DMS153 treated with DMSO at 0.1 percent for 48 hours (cell line): ENCODE data around the gene DNMT3L.
"Not testable (repeated sequence)": the region's sequence is repeated elsewhere in the genome, so short reads cannot be mapped to it uniquely, and the experiment has no call there.

Experiments used
- DNase-seq: peaks from one replicate; lab custom pipeline; 2025; ENCODE audit not compliant: unreplicated experiment; lab: John Stamatoyannopoulos, UW

DNMT3L gene

DNA sequence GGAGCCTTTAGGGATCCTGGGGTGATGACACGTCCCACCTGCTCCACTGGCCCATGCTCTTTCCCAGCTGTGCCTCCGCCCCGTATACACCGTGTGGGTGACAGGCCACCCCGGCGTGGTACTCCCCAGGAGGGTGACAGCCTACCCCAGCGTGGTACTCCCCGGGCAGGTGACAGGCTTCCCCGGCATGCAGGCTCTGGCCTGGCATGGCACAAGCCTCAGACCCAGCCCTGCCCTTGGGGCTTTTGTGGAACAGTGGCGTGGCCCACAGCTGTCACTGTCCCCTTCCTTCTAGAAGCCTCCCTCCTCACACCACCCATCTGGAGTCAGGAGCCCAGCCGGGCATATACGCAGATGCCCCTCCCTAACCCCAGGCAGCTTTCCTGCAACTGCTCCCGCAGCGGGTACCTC, 33.5 kb upstream of the DNMT3L start:
- no peak for DNase-seq

DNA sequence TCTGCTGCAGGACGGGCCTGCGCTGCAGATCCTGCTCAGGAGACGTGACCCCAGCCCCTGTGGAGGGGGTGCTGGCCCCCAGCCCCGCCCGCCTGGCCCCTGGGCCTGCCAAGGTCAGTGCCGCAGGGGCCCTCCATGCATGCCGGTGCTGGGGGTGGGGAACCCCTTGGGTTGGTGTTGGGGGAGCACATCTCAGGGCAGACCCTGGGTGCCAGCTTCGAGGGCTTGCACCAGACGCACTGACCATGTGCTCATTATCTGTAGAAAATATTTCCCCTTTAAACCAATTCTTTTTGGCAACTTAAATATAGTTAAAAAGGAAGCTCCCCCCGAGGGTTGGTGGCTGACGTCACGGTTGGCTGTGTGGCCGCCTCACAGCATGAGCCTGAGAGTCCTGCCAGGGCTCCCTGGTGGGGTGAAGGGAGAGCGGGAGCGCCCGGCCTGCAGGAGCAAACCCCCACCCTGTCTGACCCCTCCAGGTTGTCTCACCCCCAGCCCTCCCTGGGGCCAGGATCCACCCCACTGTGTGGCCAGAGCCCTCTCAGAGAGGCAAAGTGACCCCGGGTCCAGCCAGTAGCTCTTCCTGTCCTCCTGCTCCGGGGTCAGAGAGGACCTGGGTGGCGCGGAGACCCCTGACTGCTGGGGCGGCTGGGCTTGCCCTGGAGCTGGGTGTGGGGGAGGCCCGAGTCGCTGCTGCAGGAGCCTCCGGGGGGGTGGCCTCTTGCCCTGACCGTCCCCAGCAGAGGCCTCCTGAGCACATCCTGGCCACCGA, 32.9 kb upstream of the DNMT3L start:
- no peak for DNase-seq

DNA sequence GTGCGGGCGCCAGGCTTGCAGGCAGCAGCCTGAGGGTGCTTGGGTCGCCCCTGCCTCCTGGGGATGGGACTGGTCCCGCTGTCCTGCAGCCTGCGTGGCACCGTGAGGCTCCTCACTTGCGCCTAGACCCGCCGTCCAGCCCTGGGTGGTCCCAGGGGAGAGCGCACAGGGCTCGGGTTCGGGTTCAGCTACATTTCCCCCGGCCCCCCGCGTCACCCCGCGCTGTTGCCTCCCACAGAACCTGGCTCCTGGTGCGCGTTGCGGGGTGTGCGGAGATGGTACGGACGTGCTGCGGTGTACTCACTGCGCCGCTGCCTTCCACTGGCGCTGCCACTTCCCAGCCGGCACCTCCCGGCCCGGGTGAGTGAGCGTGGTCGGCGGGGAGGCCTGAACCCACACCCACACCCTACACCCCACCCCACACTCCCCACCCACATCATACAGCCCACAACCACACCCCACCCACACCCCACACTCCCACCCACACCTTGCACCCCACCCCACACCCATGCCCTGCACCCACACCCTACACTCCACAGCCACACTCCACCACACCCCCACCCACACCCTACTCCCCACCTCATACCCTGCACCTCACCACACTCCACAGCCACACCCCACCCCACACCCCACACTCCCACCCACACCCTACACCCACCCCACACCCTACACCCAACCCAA, 32.0 kb upstream of the DNMT3L start:
- no peak for DNase-seq

DNA sequence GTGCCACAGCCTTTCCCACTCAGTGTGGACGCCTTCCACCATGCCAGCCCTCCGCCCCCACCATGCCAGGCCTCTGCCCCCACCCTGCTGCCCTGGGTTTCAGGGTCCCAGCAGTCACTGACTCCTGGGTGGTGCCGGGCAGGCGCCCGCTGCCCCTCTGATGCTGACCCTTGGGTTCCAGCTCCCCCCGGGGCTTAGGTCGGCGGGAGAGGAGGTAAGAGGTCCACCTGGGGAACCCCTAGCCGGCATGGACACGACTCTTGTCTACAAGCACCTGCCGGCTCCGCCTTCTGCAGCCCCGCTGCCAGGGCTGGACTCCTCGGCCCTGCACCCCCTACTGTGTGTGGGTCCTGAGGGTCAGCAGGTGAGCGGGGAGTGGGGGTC, 31.1 kb upstream of the DNMT3L start:
- DNase-seq, result no peak

DNA sequence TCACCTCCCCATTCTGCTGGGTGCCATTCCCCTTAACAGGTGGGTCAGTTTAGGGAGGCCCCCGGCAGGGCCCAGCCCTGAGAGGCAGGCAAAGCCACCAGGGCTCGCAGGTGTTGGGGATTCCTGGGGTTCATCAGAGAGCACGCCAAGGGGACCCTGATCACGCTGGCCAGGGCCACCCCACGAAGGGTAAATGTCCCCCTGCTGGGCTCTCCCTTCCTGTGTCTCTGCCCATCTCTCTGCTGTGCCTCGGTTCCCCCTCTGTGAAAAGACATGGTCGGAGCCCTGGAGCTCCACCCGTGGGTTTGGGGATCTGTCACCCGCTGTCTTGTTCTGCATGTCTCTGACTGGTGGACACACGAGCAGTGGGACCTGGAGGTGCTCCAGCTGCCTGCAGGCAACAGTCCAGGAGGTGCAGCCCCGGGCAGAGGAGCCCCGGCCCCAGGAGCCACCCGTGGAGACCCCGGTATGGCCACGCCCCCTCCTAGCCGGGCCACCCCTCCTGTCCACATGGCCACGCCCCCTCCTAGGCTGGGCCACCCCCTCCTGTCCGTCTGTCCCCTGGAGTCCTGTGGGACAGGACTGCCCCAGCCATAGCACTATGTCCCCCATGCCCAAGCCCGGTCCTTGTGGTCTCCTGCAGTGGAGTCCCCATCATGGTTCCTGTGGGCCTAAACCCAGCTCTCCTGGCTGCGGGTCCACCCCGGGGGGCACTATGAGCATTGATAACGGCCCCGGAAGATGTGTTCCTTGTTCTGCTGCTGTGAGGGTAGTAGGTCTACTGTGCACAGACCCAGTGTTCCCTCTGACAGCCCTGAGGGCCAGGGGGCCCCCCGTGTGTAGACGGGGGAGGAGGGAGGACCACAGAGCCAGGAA, 30.5 kb upstream of the DNMT3L start:
- DNase-seq, result no peak

DNA sequence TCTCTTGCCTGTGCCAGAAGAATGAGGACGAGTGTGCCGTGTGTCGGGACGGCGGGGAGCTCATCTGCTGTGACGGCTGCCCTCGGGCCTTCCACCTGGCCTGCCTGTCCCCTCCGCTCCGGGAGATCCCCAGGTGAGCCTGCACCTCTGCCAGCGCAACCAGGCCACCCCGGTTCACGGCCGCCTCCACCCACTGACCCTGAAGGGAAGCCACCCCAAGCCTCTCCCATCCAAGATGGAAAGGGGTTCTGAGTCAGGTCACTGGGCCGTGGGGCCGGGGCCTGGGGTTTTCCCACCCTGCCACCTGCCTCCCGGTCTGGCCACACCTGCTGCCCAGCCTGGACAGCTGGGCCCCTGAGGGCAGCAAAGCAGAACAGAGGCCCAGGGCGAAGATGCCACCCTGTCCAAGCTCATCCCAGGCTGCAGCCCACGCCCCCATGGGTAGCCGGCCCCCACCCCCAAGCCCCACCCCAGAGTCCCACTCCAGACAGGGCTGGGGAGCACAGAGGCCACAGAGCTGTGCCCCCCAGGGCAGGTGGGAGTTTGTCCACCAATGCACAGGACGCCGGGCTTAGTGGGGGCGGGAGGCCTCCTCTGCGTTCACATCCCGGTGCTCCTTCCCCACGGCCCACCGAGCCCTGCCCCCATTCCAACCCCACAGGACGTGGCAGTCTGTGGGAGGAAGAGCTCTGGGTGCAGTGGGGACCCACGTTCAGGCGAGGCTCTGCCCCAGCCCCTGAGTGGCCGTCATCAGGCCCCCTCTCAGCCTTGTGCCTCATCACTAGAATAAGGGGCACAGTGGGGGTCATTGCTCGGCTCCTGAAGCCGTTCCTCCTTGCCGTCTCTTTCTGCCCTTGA, 29.6 kb upstream of the DNMT3L start:
- DNase-seq, result no peak

DNA sequence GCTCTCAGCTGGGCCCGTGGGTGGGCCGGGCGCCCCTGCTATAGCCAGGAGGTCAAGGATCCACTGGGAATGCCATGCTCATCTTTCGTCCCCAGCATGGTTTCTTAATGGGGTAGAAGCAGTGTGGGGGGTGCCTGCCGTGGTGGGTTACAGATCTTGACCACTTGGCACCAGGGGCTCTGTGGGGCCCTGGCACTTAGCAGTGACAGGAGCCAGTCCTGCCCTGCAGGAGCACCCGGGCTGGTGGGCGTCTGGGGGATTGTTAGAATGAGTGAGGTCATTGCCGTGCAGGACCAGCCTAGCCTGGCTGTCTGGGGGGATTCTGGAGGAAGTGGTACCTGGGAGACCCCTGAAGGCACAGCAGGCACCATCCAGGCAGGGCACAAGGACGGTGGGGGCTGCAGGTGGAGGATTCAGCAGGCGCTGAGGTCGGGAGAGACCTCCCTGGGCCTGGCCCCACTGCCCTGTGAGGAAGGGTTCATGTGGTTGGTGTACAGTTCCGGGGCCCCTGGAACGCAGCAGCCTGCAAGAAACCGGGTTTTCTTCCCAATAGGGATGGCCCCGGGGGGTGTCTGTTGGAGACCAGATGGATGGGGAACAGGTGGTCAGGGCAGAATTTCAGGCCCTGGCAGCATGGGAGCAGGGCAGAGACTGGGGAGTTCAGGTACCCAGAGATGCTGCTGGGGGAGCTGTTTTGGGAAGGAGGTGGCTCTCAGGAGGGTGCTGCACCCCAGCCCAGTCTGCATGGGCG, 28.8 kb upstream of the DNMT3L start:
- no peak for DNase-seq

DNA sequence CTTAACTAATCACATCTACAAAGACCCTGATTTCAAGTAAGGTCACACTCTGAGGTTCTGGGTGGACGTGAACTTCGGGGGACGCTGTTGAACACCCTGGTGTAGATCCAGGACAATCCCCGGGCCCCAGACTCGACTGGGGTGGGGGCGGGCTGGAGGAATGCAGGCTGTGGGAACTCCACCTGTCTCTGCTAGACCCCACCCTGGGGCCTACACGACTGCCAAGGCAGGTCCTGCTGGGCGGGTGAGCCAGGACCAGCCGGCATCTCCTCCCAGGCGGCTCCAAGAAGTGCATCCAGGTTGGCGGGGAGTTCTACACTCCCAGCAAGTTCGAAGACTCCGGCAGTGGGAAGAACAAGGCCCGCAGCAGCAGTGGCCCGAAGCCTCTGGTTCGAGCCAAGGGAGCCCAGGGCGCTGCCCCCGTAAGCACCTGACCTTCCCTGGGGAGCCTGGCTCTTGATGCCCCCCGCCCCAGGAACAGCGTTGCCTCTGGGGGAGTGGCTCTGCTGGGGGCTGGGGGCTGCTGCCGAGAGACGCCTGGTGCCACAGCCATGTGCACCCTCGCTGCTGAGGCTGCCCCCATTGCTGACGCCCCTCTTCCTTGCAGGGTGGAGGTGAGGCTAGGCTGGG, 27.8 kb upstream of the DNMT3L start:
- DNase-seq, result no peak

DNA sequence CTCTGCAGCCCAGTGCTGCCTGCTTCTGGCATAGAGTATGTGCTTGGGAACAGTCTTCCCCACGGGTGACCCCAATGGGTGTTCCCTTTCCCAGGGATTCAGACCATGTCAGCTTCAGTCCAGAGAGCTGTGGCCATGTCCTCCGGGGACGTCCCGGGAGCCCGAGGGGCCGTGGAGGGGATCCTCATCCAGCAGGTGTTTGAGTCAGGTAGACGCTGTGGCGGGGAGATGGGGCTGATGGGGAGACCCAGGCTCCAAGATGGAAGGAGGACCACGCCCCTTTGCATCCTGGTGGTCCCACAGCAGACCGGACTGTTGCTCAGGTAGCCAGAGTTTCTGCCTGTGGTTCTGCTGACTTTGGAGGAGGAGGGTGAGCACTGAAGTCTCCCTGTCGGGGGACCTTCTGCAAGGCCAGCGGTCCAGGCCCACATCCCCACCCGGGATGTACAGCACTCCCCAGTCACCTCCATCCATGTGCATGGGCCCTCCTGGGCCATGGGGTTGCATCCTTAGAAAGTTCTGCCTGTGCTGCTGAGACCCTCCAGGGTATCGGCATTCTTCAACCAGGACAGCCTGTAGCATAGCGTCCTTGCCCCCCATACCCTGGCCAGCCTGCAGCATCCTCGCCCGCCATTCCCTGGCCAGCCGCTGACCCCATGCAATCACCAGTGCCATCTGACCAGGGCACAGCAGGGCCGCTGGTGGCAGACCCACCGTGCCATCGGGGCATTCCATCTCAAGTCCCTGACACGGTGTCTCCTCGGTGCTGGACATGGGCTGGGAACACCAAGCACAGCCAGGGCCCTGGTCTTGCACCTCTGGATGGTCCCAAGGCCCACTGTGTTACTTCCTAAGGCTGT, 26.8 kb upstream of the DNMT3L start:
- DNase-seq, result no peak

DNA sequence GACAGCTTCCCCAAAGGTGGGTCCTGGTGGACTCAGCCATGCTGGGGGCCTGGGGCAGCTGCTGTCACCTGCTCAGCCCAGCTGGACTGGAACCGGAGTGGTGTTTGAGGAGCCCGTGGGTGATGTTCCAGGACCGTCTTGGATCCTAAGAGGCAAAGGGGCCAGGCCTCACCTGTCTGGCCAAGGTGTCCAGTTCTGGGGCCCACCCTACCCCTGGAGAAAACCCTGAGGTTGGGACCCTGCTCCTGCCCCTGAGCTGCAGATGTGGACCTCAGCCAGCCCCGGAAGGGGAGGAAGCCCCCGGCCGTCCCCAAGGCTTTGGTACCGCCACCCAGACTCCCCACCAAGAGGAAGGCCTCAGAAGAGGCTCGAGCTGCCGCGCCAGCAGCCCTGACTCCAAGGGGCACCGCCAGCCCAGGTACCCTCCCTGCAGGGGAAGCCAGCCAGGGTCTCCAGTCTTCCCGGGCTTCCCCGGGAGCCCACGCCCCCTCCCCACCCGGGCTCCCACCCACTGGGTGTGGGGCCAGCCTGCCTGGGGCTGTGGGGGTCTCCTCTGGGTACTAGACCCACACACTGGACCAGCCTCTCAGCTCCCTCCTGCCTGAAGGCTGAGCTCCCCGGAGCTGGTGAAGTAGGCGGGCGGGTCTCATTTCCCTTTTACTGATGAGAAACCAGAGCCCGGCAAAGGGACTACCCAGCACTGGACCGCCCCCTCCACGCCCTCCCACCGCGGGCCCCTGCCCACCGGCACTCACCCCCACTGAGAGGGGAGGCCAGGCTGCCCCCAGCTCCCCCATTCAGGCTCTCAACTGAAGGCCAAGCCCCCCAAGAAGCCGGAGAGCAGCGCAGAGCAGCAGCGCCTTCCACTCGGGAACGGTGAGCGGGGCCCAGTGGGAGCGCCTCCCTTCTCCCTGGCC, 25.3 kb upstream of the DNMT3L start:
- DNase-seq, result no peak

DNA sequence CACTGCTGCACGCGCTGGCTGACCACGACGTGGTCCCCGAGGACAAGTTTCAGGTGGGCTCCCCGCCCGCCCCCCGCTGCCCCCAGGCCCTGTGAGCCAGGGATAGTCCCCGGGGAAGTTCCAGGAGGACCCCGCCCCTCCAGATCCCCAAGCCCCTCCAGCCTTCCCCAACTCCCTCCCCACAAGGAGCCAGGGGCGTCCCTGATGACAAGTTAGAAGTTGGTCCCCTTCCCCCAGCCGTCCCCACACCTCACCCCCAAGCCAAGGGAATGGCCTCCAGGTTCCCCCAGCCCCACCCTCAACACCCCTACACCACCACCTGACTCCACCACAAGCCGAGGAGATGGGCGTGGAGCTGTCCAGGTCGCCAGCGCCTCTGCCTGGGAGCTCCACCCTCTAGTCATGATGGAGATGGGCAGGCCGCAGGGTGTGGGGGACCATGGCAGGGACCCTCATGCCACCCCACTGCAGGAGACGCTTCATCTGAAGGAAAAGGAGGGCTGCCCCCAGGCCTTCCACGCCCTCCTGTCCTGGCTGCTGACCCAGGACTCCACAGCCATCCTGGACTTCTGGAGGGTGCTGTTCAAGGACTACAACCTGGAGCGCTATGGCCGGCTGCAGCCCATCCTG, 24.5 kb upstream of the DNMT3L start:
- DNase-seq, result no peak

DNA sequence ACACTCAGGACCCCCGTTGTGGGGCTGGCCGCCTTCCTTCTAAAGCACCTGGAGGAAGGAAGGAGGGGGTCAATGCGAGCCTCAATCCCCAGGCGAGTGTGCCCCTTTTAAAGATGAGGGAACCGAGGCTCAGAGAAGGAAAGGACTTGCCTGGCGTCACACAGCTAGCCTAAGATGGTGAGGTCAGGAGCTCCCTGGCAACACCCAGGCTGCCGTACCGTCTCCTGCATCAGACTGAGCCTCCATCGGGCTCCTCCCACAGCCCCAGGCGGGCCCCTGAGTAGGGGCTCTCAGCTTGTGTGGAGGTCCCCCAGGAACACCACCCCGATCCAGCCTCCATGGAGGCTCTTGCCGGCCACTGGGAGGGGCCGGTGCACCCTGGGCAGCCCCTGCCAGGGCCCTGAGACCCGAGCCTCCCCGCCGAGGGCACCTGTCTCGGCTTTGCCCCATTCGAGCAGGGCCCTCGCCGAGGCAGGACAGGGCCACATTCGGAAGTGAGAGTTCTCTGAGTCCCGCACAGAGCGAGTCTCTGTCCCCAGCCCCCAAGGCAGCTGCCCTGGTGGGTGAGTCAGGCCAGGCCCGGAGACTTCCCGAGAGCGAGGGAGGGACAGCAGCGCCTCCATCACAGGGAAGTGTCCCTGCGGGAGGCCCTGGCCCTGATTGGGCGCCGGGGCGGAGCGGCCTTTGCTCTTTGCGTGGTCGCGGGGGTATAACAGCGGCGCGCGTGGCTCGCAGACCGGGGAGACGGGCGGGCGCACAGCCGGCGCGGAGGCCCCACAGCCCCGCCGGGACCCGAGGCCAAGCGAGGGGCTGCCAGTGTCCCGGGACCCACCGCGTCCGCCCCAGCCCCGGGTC, 23.7 kb upstream of the DNMT3L start, which contains the start of gene AIRE:
TSS of gene AIRE (plus strand) at position 739 of the 855 bp plus-strand sequence. CDS start 131 bp downstream, outside the sequence.
- no peak for DNase-seq

DNA sequence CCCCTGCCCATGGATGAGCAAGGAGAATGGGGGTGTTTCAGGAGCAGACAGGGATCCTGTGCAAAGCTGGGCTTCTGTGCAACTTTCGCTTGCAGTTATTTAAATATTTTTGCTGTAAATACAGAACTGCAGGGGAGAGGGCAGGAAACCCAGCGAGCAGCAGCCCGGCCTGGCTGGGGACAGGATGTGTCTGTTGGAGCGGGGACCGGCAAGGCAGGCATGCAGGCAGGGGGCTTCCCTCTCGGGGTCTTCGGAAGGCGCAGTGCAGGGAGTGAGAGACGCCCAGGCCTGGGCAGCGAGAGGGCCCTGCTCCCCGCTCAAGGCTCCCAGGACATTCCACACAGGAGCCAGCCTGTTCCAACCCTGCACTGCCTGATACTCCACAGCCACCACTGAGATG, 22.3 kb upstream of the DNMT3L start:
- no peak for DNase-seq

DNA sequence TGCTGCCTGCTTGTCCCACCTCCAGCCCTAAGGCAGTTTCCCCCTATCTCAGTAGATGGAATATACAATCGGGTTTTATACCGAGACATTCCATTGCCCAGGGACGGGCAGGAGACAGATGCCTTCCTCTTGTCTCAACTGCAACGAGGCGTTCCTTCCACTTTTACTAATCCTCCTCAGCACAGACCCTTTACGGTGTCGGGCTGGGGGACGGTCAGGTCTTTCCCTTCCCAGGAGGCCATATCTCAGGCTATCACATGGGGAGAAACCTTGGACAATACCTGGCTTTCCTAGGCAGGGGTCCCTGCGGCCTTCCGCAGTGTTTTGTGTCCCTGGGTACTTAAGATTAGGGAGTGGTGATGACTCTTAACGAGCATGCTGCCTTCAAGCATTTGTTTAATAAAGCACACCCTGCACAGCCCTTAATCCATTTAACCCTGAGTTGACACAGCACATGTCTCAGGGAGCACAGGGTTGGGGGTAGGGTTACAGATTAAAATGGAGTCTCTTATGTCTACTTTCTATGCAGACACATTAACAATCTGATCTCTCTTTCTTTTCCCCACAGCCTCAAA, 21.6 kb upstream of the DNMT3L start:
- DNase-seq, result not testable (repeated sequence)

DNA sequence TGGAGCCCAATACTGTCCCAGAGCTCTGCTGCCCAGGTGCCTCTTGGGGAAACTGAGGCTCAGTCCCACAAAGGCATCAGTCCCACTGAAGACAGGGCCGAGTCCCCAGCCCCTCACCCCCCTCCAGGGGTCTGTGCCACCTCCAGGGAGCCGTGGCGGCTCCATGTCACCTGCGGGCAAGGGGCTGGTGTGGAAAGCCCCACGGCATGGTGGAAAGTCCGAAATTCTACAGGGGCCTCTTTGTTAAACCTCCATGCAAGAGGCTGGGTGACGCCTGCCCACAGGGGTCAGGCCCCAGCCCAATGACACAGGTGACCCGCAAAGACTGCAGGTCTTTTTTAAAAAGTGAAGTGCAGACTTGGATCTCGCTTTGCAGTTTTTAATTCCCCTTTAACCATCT, 20.7 kb upstream of the DNMT3L start:
- DNase-seq, result no peak

DNA sequence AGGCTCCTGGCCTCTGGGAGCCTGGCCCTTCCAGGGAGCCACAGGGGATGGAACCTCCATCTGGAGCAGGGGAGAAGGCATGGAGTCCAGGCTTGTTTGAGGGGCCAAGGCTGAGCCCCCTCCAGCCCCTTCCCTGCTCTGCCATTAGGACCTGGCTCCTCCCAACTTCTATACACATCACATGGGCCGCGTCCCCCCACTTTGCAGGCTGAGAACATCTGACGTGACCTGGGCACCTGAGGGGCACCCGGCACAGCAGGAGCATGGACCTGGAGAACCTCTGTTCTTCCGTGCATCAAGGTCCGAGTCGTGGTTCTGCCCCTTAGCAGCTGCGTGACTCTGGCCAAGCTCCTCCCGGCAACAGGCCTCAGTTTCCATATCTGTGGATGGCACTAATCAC, 20.1 kb upstream of the DNMT3L start:
- DNase-seq, result no peak
